PC-3 (cell line): ENCODE results near the gene MBD1. TPM values are rescaled to one million over a fixed set of nuclear protein-coding genes. Genes with fewer than 3 reads are reported as not detected.

Experiments used
- ATAC-seq: fragments of 200-7000 bp; cut with Tn5 transposase; 2 replicates; pipeline ENCODE4 v1.9.1; 2020; ENCODE audit warnings: mild to moderate bottlenecking, moderate library complexity
- BruUV-seq: library from RNA; stranded (reverse); fragments of 400-500 nt; replicated peaks from 2 replicates; lab custom pipeline; 2021; lab: Mats Ljungman, UMichigan
- CTCF ChIA-PET: fragments of 300-600 bp; sonication (Branson Sonifier 250); formaldehyde crosslinking; loops from one replicate; lab custom pipeline; 2022; ENCODE audit warnings: antibody characterized with exemption; lab: Charles Lee
- POLR2A ChIA-PET: fragments of 300-600 bp; sonication (Branson Sonifier 250); formaldehyde crosslinking; loops from one replicate; lab custom pipeline; 2022; ENCODE audit warnings: antibody characterized with exemption; ENCODE audit not compliant: unreplicated experiment; lab: Charles Lee
- DNase-seq: peaks from one replicate; pipeline ENCODE4 v3.0.0-alpha.2; 2015
- H2AFZ ChIP-seq: fragments of 300-600 bp; sonication (generic); 2 replicates; pipeline ENCODE4 v1.6.0; 2016; ENCODE audit warnings: antibody characterized with exemption, low read length
- H3F3A ChIP-seq: fragments of 300-600 bp; sonication (generic); one replicate; pipeline ENCODE4 v1.6.0; 2017; ENCODE audit warnings: antibody characterized with exemption, low read length, control low read depth, mild to moderate bottlenecking; ENCODE audit not compliant: unreplicated experiment
- H3K27ac ChIP-seq: fragments of 300-600 bp; sonication (generic); 2 replicates; pipeline ENCODE4 v1.5.1; 2016; ENCODE audit warnings: mild to moderate bottlenecking, low read length
- H3K27me3 ChIP-seq: fragments of 300-600 bp; sonication (generic); 2 replicates; pipeline ENCODE4 v1.6.1; 2016; ENCODE audit warnings: low read length, mixed read lengths
- H3K36me3 ChIP-seq: fragments of 300-600 bp; sonication (generic); 2 replicates; pipeline ENCODE4 v1.6.1; 2016; ENCODE audit warnings: low read depth, mixed run types, low read length, mixed read lengths
- H3K4me1 ChIP-seq: fragments of 300-600 bp; sonication (generic); 2 replicates; pipeline ENCODE4 v1.5.1; 2016; ENCODE audit warnings: low read length; ENCODE audit not compliant: insufficient read depth
- H3K4me2 ChIP-seq: fragments of 300-600 bp; sonication (generic); 2 replicates; pipeline ENCODE4 v1.6.0; 2016; ENCODE audit warnings: low read length
- H3K4me3 ChIP-seq: fragments of 300-600 bp; sonication (generic); 2 replicates; pipeline ENCODE4 v1.5.1; 2016; ENCODE audit warnings: mild to moderate bottlenecking, low read length, mixed read lengths
- H3K79me2 ChIP-seq: fragments of 300-600 bp; sonication (generic); 2 replicates; pipeline ENCODE4 v1.6.1; 2017; ENCODE audit warnings: low read length, mixed read lengths
- H3K9ac ChIP-seq: fragments of 300-600 bp; sonication (generic); 2 replicates; pipeline ENCODE4 v1.6.0; 2016; ENCODE audit warnings: mild to moderate bottlenecking, low read length
- H3K9me2 ChIP-seq: fragments of 300-600 bp; sonication (generic); replicated peaks from 2 replicates; pipeline ENCODE4 v1.6.1; 2016; ENCODE audit warnings: mixed run types, low read length, mixed read lengths
- H3K9me3 ChIP-seq: fragments of 300-600 bp; sonication (generic); 2 replicates; pipeline ENCODE4 v1.6.1; 2016; ENCODE audit warnings: low read length, mixed read lengths
- H4K20me1 ChIP-seq: fragments of 300-600 bp; sonication (generic); 2 replicates; pipeline ENCODE4 v1.6.1; 2016; ENCODE audit warnings: low read length, mixed read lengths
- EZH2 ChIP-seq: fragments of 300-600 bp; sonication (generic); IDR thresholded peaks from one replicate; pipeline ENCODE4 v1.6.1; 2017; ENCODE audit warnings: antibody characterized with exemption, mild to moderate bottlenecking, low read length; ENCODE audit not compliant: unreplicated experiment
- EZH2phosphoT487 ChIP-seq: fragments of 300-600 bp; sonication (generic); IDR thresholded peaks from 2 replicates; pipeline ENCODE4 v1.6.1; 2018; ENCODE audit warnings: mild to moderate bottlenecking, antibody characterized with exemption, low read length, borderline replicate concordance
- intact Hi-C: fragments of 100-400 bp; cut with micrococcal nuclease; formaldehyde crosslinking; loops from 2 replicates; pipeline ENCODE4 v1.9.0; 2023
- total RNA-seq: library from RNA; depleted of rRNA; stranded (reverse); fragments of >200 nt; gene quantifications from 2 replicates; pipeline ENCODE4 v1.2.3, GENCODE V29; 2014
- TF ChIP-seq, protein P1 (sequence below): fragments of 300-600 bp; sonication (generic); conservative IDR thresholded peaks from 2 replicates; pipeline ENCODE4 v1.5.1; 2017; ENCODE audit warnings: antibody characterized with exemption, low read depth, mild to moderate bottlenecking, low read length

Gene MBD1
- total RNA-seq, 1 experiment from 2014 or later, result 30.2 TPM

- peak overlapping the region; percentile 77 for H3K9ac ChIP-seq
- no TSS peak for BruUV-seq
- POLR2A ChIA-PET, result interaction anchor here (0.6 kb wide), 1 partner anchor 9 kb away, joined by 7 read pairs; no protein-coding TSS in a partner anchor
- peaks cover 6% of the 10 kb centered on the region; the same call in 1 of the 2 replicates for H3K4me1 ChIP-seq
- no peaks in the 10 kb centered on the region for H3F3A ChIP-seq
- DNase-seq (peak; percentile 33), ATAC-seq (peak; percentile 6; the same call in 1 of the 2 replicates)
- H3K9me3 ChIP-seq, result no peaks in the 10 kb centered on the region
- H3K4me2 ChIP-seq, result peak overlapping the region; percentile 81
- H3K27me3 ChIP-seq, result no peaks in the 10 kb centered on the region
- H3K4me3 ChIP-seq, result peak overlapping the region; percentile 81
- no peaks in the 10 kb centered on the region for H4K20me1 ChIP-seq
- no peaks in the 10 kb centered on the region for H3K9me2 ChIP-seq
- TF ChIP-seq EZH2 (no peak), EZH2phosphoT487 (no peak)
- TF ChIP-seq, protein P1, sequence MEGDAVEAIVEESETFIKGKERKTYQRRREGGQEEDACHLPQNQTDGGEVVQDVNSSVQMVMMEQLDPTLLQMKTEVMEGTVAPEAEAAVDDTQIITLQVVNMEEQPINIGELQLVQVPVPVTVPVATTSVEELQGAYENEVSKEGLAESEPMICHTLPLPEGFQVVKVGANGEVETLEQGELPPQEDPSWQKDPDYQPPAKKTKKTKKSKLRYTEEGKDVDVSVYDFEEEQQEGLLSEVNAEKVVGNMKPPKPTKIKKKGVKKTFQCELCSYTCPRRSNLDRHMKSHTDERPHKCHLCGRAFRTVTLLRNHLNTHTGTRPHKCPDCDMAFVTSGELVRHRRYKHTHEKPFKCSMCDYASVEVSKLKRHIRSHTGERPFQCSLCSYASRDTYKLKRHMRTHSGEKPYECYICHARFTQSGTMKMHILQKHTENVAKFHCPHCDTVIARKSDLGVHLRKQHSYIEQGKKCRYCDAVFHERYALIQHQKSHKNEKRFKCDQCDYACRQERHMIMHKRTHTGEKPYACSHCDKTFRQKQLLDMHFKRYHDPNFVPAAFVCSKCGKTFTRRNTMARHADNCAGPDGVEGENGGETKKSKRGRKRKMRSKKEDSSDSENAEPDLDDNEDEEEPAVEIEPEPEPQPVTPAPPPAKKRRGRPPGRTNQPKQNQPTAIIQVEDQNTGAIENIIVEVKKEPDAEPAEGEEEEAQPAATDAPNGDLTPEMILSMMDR, result no peak
- H3K36me3 ChIP-seq, result no peaks in the 10 kb centered on the region
- H3K79me2 ChIP-seq, result peaks cover 14% of the 10 kb centered on the region; the same call in 1 of the 2 replicates
- peak overlapping the region; percentile 68; the same call in 1 of the 2 replicates for H2AFZ ChIP-seq
- CTCF ChIA-PET, result no interaction called here
- no peak overlapping the region for H3K27ac ChIP-seq
- intact Hi-C loops, result loop anchor here (1.0 to 5.0 kb wide), 3 partner anchors 7 to 91 kb away; partner anchors contain the start of gene SKA1
Observed at GRCh38 chr18:50286391-50287027, 5.2 kb upstream of the MBD1 start.

DNA sequence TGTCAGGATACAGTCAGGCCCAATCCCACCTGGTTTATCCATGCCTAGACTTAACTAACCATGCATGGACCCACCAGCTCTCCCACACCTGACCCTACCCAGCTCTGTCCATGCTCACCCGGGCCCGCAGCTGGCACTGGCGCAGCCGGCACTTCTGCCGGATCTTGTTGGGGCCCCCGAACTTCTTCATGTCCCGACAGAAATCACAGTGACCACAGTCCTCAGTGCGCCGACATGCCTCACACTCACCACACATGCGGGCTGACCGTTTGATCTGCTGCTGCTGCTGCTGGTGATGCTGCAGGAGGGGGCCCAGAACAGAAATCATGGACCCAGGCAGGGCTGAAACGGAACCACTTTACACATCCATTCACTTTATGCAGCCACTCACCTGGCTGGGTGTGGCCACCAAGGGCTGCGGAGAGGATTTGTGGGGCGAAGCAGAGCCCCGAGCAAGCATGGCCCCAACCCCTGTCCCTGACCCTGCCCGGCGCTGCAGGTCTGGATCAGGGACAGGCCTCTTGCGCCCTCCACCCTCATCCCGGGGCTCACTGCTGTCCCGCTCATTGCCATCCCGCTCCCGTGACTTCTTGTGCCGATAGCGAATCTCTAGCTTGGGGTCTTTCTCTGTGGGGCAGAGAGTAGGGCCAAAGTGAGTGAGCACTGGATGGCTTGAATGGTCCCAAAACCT, 4.5 kb upstream of the MBD1 start:
- Histone ChIP-seq H3K4me3 (no peak overlapping the region), H2AFZ (no peak overlapping the region), H3K9me3 (no peaks in the 10 kb centered on the region), H4K20me1 (no peaks in the 10 kb centered on the region), H3K27me3 (no peaks in the 10 kb centered on the region), H3K27ac (no peak overlapping the region), H3K4me2 (peak overlapping the region; percentile 81), H3K36me3 (no peaks in the 10 kb centered on the region), H3K4me1 (peaks cover 6% of the 10 kb centered on the region; the same call in 1 of the 2 replicates), H3K79me2 (peaks cover 19% of the 10 kb centered on the region), H3K9ac (no peak overlapping the region), H3K9me2 (no peaks in the 10 kb centered on the region), H3F3A (no peaks in the 10 kb centered on the region)
- no peak for TF ChIP-seq EZH2
- TF ChIP-seq, protein P1, result no peak
- TF ChIP-seq EZH2phosphoT487, result no peak
- intact Hi-C loops, result loop anchor here (5.0 kb wide), 2 partner anchors 72 to 92 kb away; partner anchors contain the start of gene SKA1
- ATAC-seq (no peak), DNase-seq (no peak)
- ChIA-PET POLR2A (interaction anchor here (0.6 kb wide), 1 partner anchor 10 kb away, joined by 7 read pairs; no protein-coding TSS in a partner anchor), CTCF (no interaction called here)
- BruUV-seq, result TSS peak; percentile 13
